Endothelial cell of umbilical vein (primary cell): ENCODE data around the gene CIC. TPM values are rescaled to one million over a fixed set of nuclear protein-coding genes. Genes with fewer than 3 reads are reported as not detected.

Experiments
- BruUV-seq: library from RNA; stranded (reverse); fragments of 400-500 nt; replicated peaks from 2 replicates; lab custom pipeline; 2021; lab: Mats Ljungman, UMichigan
- CTCF ChIA-PET: fragments of 300-600, 350-600 bp; sonication (Branson Sonifier 250); formaldehyde crosslinking; loops from one replicate; lab custom pipeline; 2021; ENCODE audit warnings: antibody characterized with exemption, inconsistent platforms; lab: Charles Lee
- POLR2A ChIA-PET: fragments of 300-600, 350-600 bp; sonication (Branson Sonifier 250); formaldehyde crosslinking; loops from one replicate; lab custom pipeline; 2021; ENCODE audit warnings: antibody characterized with exemption, inconsistent platforms; lab: Charles Lee
- DNase-seq: peaks from one replicate; pipeline ENCODE4 v3.0.0-alpha.2; 2011; ENCODE audit warnings: low read depth, low spot score
- FAIRE-seq: peaks from 2 replicates; lab custom pipeline; 2011; peaks lifted over from hg19 to GRCh38; lab: Jason Lieb, UNC
- H2AFZ ChIP-seq: 2 replicates; pipeline ENCODE4 v1.6.0; 2012; ENCODE audit warnings: low read depth, low read length, control low read depth, inconsistent platforms
- H3K27ac ChIP-seq: 2 replicates; pipeline ENCODE4 v1.5.1; 2011; ENCODE audit warnings: low read depth, mild to moderate bottlenecking, control low read depth, low read length, moderate library complexity; ENCODE audit not compliant: insufficient read depth
- H3K27me3 ChIP-seq, 2 experiments: 2 replicates each; pipeline versions ENCODE4 v1.6.0 to v1.6.1; 2011; ENCODE audit warnings: low read length in 2 of 2, mixed read lengths in 1 of 2; ENCODE audit not compliant: control insufficient read depth in 2 of 2, insufficient read depth in 2 of 2
- H3K36me3 ChIP-seq, 2 experiments: 2 replicates in 1 of 2; 3 replicates in 1 of 2; pipeline ENCODE4 v1.5.1; 2011; ENCODE audit warnings: low read length in 2 of 2, mild to moderate bottlenecking in 1 of 2, moderate library complexity in 1 of 2; ENCODE audit not compliant: control insufficient read depth in 2 of 2, insufficient read depth in 2 of 2; ENCODE audit errors: extremely low read depth in 1 of 2
- H3K4me1 ChIP-seq: 3 replicates; pipeline ENCODE4 v1.5.1; 2011; ENCODE audit warnings: mild to moderate bottlenecking, low read length; ENCODE audit not compliant: control insufficient read depth, insufficient read depth; ENCODE audit errors: extremely low read depth
- H3K4me2 ChIP-seq: 2 replicates; pipeline ENCODE4 v1.6.1; 2011; ENCODE audit warnings: low read length, control low read depth, mixed read lengths; ENCODE audit not compliant: insufficient read depth
- H3K4me3 ChIP-seq, 3 experiments: fragments of 200-600 bp in 1 of 3; sonication (generic), shearing (Covaris generic) in 1 of 3; replicated peaks in 1 of 3; 2 replicates each; pipeline ENCODE4 v1.5.1; 2011 to 2016; ENCODE audit warnings: control low read depth in 3 of 3, low read length in 3 of 3, mild to moderate bottlenecking in 2 of 3, inconsistent platforms in 1 of 3, low read depth in 1 of 3, moderate library complexity in 1 of 3; ENCODE audit not compliant: insufficient read depth in 1 of 3
- H3K79me2 ChIP-seq: 2 replicates; pipeline ENCODE4 v1.6.0; 2012; ENCODE audit warnings: low read length, inconsistent platforms; ENCODE audit not compliant: control insufficient read depth, insufficient read depth
- H3K9ac ChIP-seq: replicated peaks from 2 replicates; pipeline ENCODE3; 2011; ENCODE audit warnings: low read length, control low read depth; ENCODE audit not compliant: insufficient read depth; ENCODE audit errors: extremely low read depth
- H3K9me1 ChIP-seq: replicated peaks from 3 replicates; pipeline ENCODE4 v1.6.0; 2011; ENCODE audit warnings: mild to moderate bottlenecking, low read length; ENCODE audit not compliant: control insufficient read depth, insufficient read depth; ENCODE audit errors: extremely low read depth
- H3K9me3 ChIP-seq: replicated peaks from 2 replicates; pipeline ENCODE4 v1.5.1; 2012; ENCODE audit warnings: low read length, inconsistent platforms; ENCODE audit not compliant: control insufficient read depth, insufficient read depth
- H4K20me1 ChIP-seq: replicated peaks from 2 replicates; pipeline ENCODE3; 2011; ENCODE audit warnings: mild to moderate bottlenecking, low read length; ENCODE audit not compliant: control insufficient read depth, insufficient read depth; ENCODE audit errors: extremely low read depth
- CTCF ChIP-seq, 2 donors: IDR thresholded peaks; 1 replicate in 1 of 2; 2 replicates in 1 of 2; pipeline ENCODE4 v1.5.1; 2011; ENCODE audit warnings: low read length in 2 of 2, mild to moderate bottlenecking in 2 of 2, moderate library complexity in 2 of 2, control low read depth in 1 of 2, inconsistent platforms in 1 of 2, low read depth in 1 of 2; ENCODE audit not compliant: insufficient read depth in 1 of 2; ENCODE audit errors: extremely low read depth in 1 of 2
- EZH2 ChIP-seq: IDR thresholded peaks from 2 replicates; pipeline ENCODE4 v1.6.1; 2012; ENCODE audit warnings: borderline replicate concordance, low read depth, mild to moderate bottlenecking, moderate library complexity, low read length, inconsistent platforms; ENCODE audit not compliant: severe bottlenecking
- FOS ChIP-seq: IDR thresholded peaks from 2 replicates; pipeline ENCODE4 v1.6.1; 2011; ENCODE audit warnings: mild to moderate bottlenecking, low read length, moderate library complexity, borderline replicate concordance; ENCODE audit not compliant: insufficient read depth
- GATA2 ChIP-seq: IDR thresholded peaks from 2 replicates; pipeline ENCODE4 v1.7.0; 2011; ENCODE audit warnings: low read depth, mild to moderate bottlenecking, moderate library complexity, mixed read lengths, low read length; ENCODE audit not compliant: insufficient read length, insufficient read depth
- JUN ChIP-seq: IDR thresholded peaks from 2 replicates; pipeline ENCODE4 v1.6.1; 2011; ENCODE audit warnings: borderline replicate concordance, low read depth; ENCODE audit not compliant: insufficient read length, insufficient read depth
- MAX ChIP-seq: IDR thresholded peaks from 2 replicates; pipeline ENCODE4 v1.6.1; 2011; ENCODE audit not compliant: insufficient read depth, insufficient read length
- MYC ChIP-seq: IDR thresholded peaks from one replicate; pipeline ENCODE4 v1.6.1; 2011; ENCODE audit warnings: mild to moderate bottlenecking, low read depth, low read length
- POLR2A ChIP-seq: IDR thresholded peaks from 2 replicates; pipeline ENCODE4 v1.6.1; 2012; ENCODE audit warnings: low read depth, mild to moderate bottlenecking, control low read depth, low read length
- POLR2AphosphoS5 ChIP-seq: IDR thresholded peaks from 2 replicates; pipeline ENCODE4 v1.6.1; 2012; ENCODE audit warnings: low read depth, mild to moderate bottlenecking, control low read depth, low read length, moderate library complexity; ENCODE audit not compliant: insufficient read depth
- dilution Hi-C: fragments of 300-500 bp; cut with MboI; formaldehyde crosslinking; loops from one replicate; pipeline ENCODE4 v1.15.0; 2019; ENCODE audit warnings: low sequenced_read_pairs; ENCODE audit not compliant: extremely low pct_ligation_motif_present
- intact Hi-C: fragments of 100-400 bp; cut with micrococcal nuclease; formaldehyde crosslinking; loops from one replicate; pipeline ENCODE4 v1.10.0; 2022
- polyA plus RNA-seq, 4 experiments: library from polyadenylated mRNA; depleted of rRNA in 3 of 4; stranded (reverse) in 3 of 4; unstranded in 1 of 4; fragments of >200 nt; gene quantifications; 2 replicates each; pipeline versions ENCODE4 v1.2.1 to v1.2.3, GENCODE V29; 2011 to 2012; ENCODE audit warnings: missing spikeins in 1 of 4
- total RNA-seq: library from RNA; stranded (reverse); gene quantifications from 2 replicates; pipeline ENCODE4 v1.2.3, GENCODE V29; 2021

CIC gene
- total and polyA plus RNA-seq, 2 donors (not counting 3 experiments of a cell fraction or from before 2014, with no cell fraction given), result 18.4 to 86.0 TPM

- CTCF ChIA-PET, result no interaction called here
- Histone ChIP-seq H3K9ac (no peak overlapping the region), H3K27me3 (no peaks in the 10 kb centered on the region), H3K4me1 (peaks cover 40% of the 10 kb centered on the region), H3K36me3 (peaks cover 12 to 28% of the 10 kb centered on the region in 2 experiments), H3K4me2 (no peak overlapping the region), H4K20me1 (no peaks in the 10 kb centered on the region), H3K79me2 (peaks cover 44% of the 10 kb centered on the region), H3K4me3 (no peak overlapping the region), H3K9me3 (no peaks in the 10 kb centered on the region), H2AFZ (no peak overlapping the region), H3K27ac (no peak overlapping the region), H3K9me1 (no peaks in the 10 kb centered on the region)
- no peak for TF ChIP-seq EZH2
- no peak for TF ChIP-seq POLR2AphosphoS5
- no peak for TF ChIP-seq FOS
- TF ChIP-seq MYC, result no peak
- no peak for TF ChIP-seq POLR2A
- TF ChIP-seq JUN, result no peak
- no peak for TF ChIP-seq CTCF (IDR thresholded peaks at IDR 0.05; ENCODE audit: extremely low read depth in 1 of 2, insufficient read depth in 1 of 2, low read depth in 1 of 2, low read length in 2 of 2)
- no peak for TF ChIP-seq MAX
- TF ChIP-seq GATA2, result no peak
- no peak for DNase-seq
- FAIRE-seq, result no peak
- no TSS peak for BruUV-seq
- intact Hi-C loops (no loop called here), dilution Hi-C loops (no loop called here)
- POLR2A ChIA-PET, result no interaction called here
Measured at GRCh38 chr19:42274065-42274682, 5.1 kb downstream of the CIC start.
